Liver (tissue), 9 donors: ENCODE results near the gene CCDC61. TPM values are rescaled to one million over a fixed set of nuclear protein-coding genes. Genes with fewer than 3 reads are reported as not detected.

Source experiments
- DNase-seq: peaks from one replicate; pipeline ENCODE4 v3.0.0-alpha.2; 2017; ENCODE audit warnings: low spot score
- H3K27ac ChIP-seq, 2 donors: one replicate each; pipeline ENCODE4 v1.7.0; 2013; ENCODE audit warnings: inconsistent platforms in 2 of 2, low read length in 2 of 2, control low read depth in 1 of 2, low read depth in 1 of 2, mild to moderate bottlenecking in 1 of 2
- H3K27me3 ChIP-seq, 4 donors: one replicate each; pipeline versions ENCODE4 v1.6.1 to v1.7.0; 2013; ENCODE audit warnings: low read length in 3 of 4, inconsistent platforms in 1 of 4, mild to moderate bottlenecking in 1 of 4, moderate library complexity in 1 of 4; ENCODE audit not compliant: control insufficient read depth in 4 of 4, insufficient read depth in 4 of 4
- H3K36me3 ChIP-seq, 4 donors: one replicate each; pipeline versions ENCODE4 v1.6.1 to v1.7.0; 2013; ENCODE audit warnings: low read length in 3 of 4, mild to moderate bottlenecking in 3 of 4, low read depth in 1 of 4, moderate library complexity in 1 of 4; ENCODE audit not compliant: control insufficient read depth in 4 of 4, insufficient read depth in 3 of 4
- H3K4me1 ChIP-seq, 4 donors: one replicate each; pipeline versions ENCODE4 v1.6.1 to v1.7.0; 2013; ENCODE audit warnings: low read length in 3 of 4, mild to moderate bottlenecking in 3 of 4, moderate library complexity in 1 of 4; ENCODE audit not compliant: control insufficient read depth in 4 of 4, insufficient read depth in 4 of 4
- H3K4me3 ChIP-seq, 3 donors: one replicate each; pipeline versions ENCODE4 v1.6.1 to v1.7.0; 2013; ENCODE audit warnings: low read length in 3 of 3, control low read depth in 1 of 3, low read depth in 1 of 3, mild to moderate bottlenecking in 1 of 3
- H3K9ac ChIP-seq, 2 donors: one replicate each; pipeline ENCODE4 v1.7.0; 2013; ENCODE audit warnings: low read length in 2 of 2, mild to moderate bottlenecking in 2 of 2, moderate library complexity in 2 of 2, control low read depth in 1 of 2, low read depth in 1 of 2
- H3K9me3 ChIP-seq, 4 donors: one replicate each; pipeline versions ENCODE4 v1.6.1 to v1.7.0; 2013; ENCODE audit warnings: low read length in 3 of 4; ENCODE audit not compliant: control insufficient read depth in 4 of 4
- EGR1 ChIP-seq, 2 donors: IDR thresholded peaks; 2 replicates each; pipeline ENCODE4 v1.6.1; 2016 to 2018; ENCODE audit warnings: antibody characterized with exemption in 2 of 2, low read depth in 2 of 2
- FOXA1 ChIP-seq: IDR thresholded peaks from 2 replicates; pipeline ENCODE4 v1.6.1; 2016; ENCODE audit warnings: antibody characterized with exemption
- FOXA2 ChIP-seq: IDR thresholded peaks from 2 replicates; pipeline ENCODE4 v1.6.1; 2016; ENCODE audit warnings: antibody characterized with exemption
- GABPA ChIP-seq, 2 donors: IDR thresholded peaks in 1 of 2; conservative IDR thresholded peaks in 1 of 2; 2 replicates each; pipeline ENCODE4 v1.6.1; 2016; ENCODE audit warnings: antibody characterized with exemption in 2 of 2, mild to moderate bottlenecking in 1 of 2, moderate library complexity in 1 of 2
- HNF4A ChIP-seq, 2 donors: conservative IDR thresholded peaks; 2 replicates each; pipeline ENCODE4 v1.6.1; 2016; ENCODE audit warnings: antibody characterized with exemption in 2 of 2, mild to moderate bottlenecking in 2 of 2
- HNF4G ChIP-seq: IDR thresholded peaks from 2 replicates; pipeline ENCODE4 v1.6.1; 2016; ENCODE audit warnings: antibody characterized with exemption
- JUND ChIP-seq, 2 donors: IDR thresholded peaks; 2 replicates each; pipeline ENCODE4 v1.6.1; 2016; ENCODE audit warnings: antibody characterized with exemption in 2 of 2
- NR2F2 ChIP-seq: IDR thresholded peaks from 2 replicates; pipeline ENCODE4 v1.6.1; 2016; ENCODE audit warnings: antibody characterized with exemption
- RAD21 ChIP-seq, 2 donors: IDR thresholded peaks; 2 replicates each; pipeline ENCODE4 v1.6.1; 2016; ENCODE audit warnings: antibody characterized with exemption in 2 of 2, mild to moderate bottlenecking in 2 of 2
- RXRA ChIP-seq, 2 donors: IDR thresholded peaks; 2 replicates each; pipeline ENCODE4 v1.6.1; 2017 to 2018; ENCODE audit warnings: antibody characterized with exemption in 2 of 2, mild to moderate bottlenecking in 1 of 2
- SP1 ChIP-seq: IDR thresholded peaks from 2 replicates; pipeline ENCODE4 v1.6.1; 2018; ENCODE audit warnings: antibody characterized with exemption, mild to moderate bottlenecking
- TAF1 ChIP-seq: conservative IDR thresholded peaks from 2 replicates; pipeline ENCODE4 v1.6.1; 2016; ENCODE audit warnings: antibody characterized with exemption, mild to moderate bottlenecking
- YY1 ChIP-seq: IDR thresholded peaks from 2 replicates; pipeline ENCODE4 v1.6.1; 2016; ENCODE audit warnings: antibody characterized with exemption, mild to moderate bottlenecking
- WGBS: extraction: QIAGEN DNeasy Blood & Tissue Kit; methylation state at CpG from one replicate; pipeline ENCODE4 v1.1.7; 2013; 5-methylcytosine and 5-hydroxymethylcytosine counted together
- polyA plus RNA-seq, 2 donors: library from polyadenylated mRNA; stranded (reverse) in 1 of 2; unstranded in 1 of 2; fragments of 200-250 nt in 1 of 2; fragments of >200 nt in 1 of 2; fragmentation: Nextera tagmentation in 1 of 2; extraction: Ambion mirVana in 1 of 2; gene quantifications; one replicate each; pipeline versions ENCODE4 v1.2.1 to v1.2.3, GENCODE V29; 2013 to 2015
- total RNA-seq, 2 donors: library from RNA; depleted of rRNA; stranded (reverse); fragments of >200 nt; gene quantifications; one replicate each; pipeline ENCODE4 v1.2.3, GENCODE V29; 2014
- TF ChIP-seq, protein P1 (sequence below): IDR thresholded peaks from 2 replicates; pipeline ENCODE4 v1.6.1; 2016; ENCODE audit warnings: antibody characterized with exemption
- TF ChIP-seq, protein P2 (sequence below): IDR thresholded peaks from 2 replicates; pipeline ENCODE4 v1.6.1; 2016; ENCODE audit warnings: antibody characterized with exemption, mild to moderate bottlenecking
- TF ChIP-seq, protein P3 (sequence below): fragments of 150-350 bp; IDR thresholded peaks from 2 replicates; pipeline ENCODE4 v1.5.1; 2017; ENCODE audit warnings: improper control_type of control experiment, low read depth, low read length; ENCODE audit not compliant: missing input control
- TF ChIP-seq, protein P4 (sequence below): IDR thresholded peaks from 2 replicates; pipeline ENCODE4 v1.6.1; 2016; ENCODE audit warnings: antibody characterized with exemption
- TF ChIP-seq, protein P5 (sequence below): IDR thresholded peaks from 2 replicates; pipeline ENCODE4 v1.6.1; 2016; ENCODE audit warnings: antibody characterized with exemption
- donor health status: healthy.
- donor health status: healthy.
- donor health status: healthy.
- donor health status: healthy.
- donor health status: healthy.

CCDC61 gene
- total and polyA plus RNA-seq, 4 donors, result 1.7 to 6.3 (median 2.9) TPM

DNA sequence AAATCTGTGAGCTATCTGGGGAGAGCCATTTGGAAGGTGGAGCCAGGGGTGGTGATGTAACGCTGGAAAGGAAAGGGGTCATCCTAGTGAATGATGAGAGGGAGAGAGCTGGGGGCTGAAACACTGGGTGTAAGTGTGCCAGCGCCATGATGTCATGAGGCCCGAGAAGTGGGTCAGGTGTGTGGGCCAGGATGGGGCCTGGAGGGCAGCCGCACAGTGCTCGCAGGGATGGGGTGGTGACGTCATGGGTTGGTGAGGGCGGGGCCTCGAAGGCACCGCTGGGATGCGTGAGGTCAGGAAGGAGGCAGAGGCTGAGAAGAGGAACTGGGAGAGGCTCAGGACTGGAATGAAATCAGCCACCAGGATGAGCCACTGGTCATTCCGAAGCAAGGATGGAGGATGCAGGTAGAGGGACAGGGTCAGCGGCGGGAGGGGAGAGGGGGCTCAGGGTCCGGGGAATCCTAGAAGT lies 4.4 kb downstream of the CCDC61 start:
- Histone ChIP-seq H3K4me3 (no peak overlapping the region), H3K27ac (no peak overlapping the region), H3K9me3 (no peaks in the 10 kb centered on the region), H3K9ac (no peak overlapping the region), H3K4me1 (peaks cover 0 to 13% (median 7%) of the 10 kb centered on the region in 4 donors), H3K36me3 (peaks cover 0 to 6% (median 1%) of the 10 kb centered on the region in 4 donors), H3K27me3 (no peaks in the 10 kb centered on the region)
- TF ChIP-seq, protein P1, sequence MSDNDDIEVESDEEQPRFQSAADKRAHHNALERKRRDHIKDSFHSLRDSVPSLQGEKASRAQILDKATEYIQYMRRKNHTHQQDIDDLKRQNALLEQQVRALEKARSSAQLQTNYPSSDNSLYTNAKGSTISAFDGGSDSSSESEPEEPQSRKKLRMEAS, result no peak
- no peak for TF ChIP-seq HNF4G
- no peak for TF ChIP-seq TAF1
- no peak for TF ChIP-seq HNF4A (conservative IDR thresholded peaks at IDR 0.05)
- TF ChIP-seq, protein P2, sequence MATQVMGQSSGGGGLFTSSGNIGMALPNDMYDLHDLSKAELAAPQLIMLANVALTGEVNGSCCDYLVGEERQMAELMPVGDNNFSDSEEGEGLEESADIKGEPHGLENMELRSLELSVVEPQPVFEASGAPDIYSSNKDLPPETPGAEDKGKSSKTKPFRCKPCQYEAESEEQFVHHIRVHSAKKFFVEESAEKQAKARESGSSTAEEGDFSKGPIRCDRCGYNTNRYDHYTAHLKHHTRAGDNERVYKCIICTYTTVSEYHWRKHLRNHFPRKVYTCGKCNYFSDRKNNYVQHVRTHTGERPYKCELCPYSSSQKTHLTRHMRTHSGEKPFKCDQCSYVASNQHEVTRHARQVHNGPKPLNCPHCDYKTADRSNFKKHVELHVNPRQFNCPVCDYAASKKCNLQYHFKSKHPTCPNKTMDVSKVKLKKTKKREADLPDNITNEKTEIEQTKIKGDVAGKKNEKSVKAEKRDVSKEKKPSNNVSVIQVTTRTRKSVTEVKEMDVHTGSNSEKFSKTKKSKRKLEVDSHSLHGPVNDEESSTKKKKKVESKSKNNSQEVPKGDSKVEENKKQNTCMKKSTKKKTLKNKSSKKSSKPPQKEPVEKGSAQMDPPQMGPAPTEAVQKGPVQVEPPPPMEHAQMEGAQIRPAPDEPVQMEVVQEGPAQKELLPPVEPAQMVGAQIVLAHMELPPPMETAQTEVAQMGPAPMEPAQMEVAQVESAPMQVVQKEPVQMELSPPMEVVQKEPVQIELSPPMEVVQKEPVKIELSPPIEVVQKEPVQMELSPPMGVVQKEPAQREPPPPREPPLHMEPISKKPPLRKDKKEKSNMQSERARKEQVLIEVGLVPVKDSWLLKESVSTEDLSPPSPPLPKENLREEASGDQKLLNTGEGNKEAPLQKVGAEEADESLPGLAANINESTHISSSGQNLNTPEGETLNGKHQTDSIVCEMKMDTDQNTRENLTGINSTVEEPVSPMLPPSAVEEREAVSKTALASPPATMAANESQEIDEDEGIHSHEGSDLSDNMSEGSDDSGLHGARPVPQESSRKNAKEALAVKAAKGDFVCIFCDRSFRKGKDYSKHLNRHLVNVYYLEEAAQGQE, result no peak
- no peak for TF ChIP-seq SP1
- TF ChIP-seq RAD21 (IDR thresholded peaks at IDR 0.05), result no peak
- TF ChIP-seq JUND (IDR thresholded peaks at IDR 0.05), result no peak
- TF ChIP-seq YY1, result no peak
- TF ChIP-seq FOXA1, result no peak
- TF ChIP-seq, protein P3, sequence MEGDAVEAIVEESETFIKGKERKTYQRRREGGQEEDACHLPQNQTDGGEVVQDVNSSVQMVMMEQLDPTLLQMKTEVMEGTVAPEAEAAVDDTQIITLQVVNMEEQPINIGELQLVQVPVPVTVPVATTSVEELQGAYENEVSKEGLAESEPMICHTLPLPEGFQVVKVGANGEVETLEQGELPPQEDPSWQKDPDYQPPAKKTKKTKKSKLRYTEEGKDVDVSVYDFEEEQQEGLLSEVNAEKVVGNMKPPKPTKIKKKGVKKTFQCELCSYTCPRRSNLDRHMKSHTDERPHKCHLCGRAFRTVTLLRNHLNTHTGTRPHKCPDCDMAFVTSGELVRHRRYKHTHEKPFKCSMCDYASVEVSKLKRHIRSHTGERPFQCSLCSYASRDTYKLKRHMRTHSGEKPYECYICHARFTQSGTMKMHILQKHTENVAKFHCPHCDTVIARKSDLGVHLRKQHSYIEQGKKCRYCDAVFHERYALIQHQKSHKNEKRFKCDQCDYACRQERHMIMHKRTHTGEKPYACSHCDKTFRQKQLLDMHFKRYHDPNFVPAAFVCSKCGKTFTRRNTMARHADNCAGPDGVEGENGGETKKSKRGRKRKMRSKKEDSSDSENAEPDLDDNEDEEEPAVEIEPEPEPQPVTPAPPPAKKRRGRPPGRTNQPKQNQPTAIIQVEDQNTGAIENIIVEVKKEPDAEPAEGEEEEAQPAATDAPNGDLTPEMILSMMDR, result no peak
- no peak for TF ChIP-seq FOXA2
- no peak for TF ChIP-seq NR2F2
- TF ChIP-seq EGR1 (IDR thresholded peaks at IDR 0.05; ENCODE audit: low read depth in 2 of 2), result no peak
- TF ChIP-seq, protein P4, sequence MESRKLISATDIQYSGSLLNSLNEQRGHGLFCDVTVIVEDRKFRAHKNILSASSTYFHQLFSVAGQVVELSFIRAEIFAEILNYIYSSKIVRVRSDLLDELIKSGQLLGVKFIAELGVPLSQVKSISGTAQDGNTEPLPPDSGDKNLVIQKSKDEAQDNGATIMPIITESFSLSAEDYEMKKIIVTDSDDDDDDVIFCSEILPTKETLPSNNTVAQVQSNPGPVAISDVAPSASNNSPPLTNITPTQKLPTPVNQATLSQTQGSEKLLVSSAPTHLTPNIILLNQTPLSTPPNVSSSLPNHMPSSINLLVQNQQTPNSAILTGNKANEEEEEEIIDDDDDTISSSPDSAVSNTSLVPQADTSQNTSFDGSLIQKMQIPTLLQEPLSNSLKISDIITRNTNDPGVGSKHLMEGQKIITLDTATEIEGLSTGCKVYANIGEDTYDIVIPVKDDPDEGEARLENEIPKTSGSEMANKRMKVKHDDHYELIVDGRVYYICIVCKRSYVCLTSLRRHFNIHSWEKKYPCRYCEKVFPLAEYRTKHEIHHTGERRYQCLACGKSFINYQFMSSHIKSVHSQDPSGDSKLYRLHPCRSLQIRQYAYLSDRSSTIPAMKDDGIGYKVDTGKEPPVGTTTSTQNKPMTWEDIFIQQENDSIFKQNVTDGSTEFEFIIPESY, result no peak
- TF ChIP-seq GABPA (IDR thresholded peaks at IDR 0.05 in 1 of 2, conservative IDR thresholded peaks at IDR 0.05 in 1 of 2), result no peak
- TF ChIP-seq, protein P5, sequence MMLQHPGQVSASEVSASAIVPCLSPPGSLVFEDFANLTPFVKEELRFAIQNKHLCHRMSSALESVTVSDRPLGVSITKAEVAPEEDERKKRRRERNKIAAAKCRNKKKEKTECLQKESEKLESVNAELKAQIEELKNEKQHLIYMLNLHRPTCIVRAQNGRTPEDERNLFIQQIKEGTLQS, result no peak
- TF ChIP-seq RXRA (IDR thresholded peaks at IDR 0.05), result no peak
- DNase-seq, result no peak
- 29% methylated on average over 14 of the region's 14 CpGs for WGBS
